ENCODE results near the gene EGF. TPM values are rescaled to one million over a fixed set of nuclear protein-coding genes. Genes with fewer than 3 reads are reported as not detected.
"Not testable (repeated sequence)": the region's sequence is repeated elsewhere in the genome, so short reads cannot be mapped to it uniquely, and the experiment has no call there.

EGF gene
- total RNA-seq, 2 donors from 2014 or later = 8.3 to 12.4 TPM

DNA sequence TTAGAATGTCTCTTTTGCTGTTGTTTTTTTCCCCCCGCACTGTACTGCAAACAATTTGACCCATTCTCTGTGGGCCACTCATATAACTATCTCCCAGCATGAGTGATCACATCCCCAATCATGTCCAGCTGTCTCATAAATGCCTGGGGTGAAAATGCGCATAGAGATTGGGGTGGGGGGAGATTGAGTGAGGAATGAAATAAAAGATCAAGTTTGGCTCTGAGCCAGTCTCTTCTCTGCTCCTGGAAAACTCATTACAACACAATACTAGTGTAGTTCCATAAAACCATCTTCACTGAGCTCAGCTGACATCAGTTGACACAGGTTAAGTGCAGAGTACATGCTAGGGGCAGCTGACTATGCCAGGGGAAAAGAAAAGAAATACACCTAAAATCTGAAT is 96.9 kb downstream of the EGF start:
- DNase-seq (no peak), ATAC-seq (no peak)
- intact Hi-C loops (cut with DNase I) = loop anchor here in 1 of 2 donors (10.0 kb wide), 1 partner anchor 1625 kb away; no protein-coding TSS in a partner anchor

DNA sequence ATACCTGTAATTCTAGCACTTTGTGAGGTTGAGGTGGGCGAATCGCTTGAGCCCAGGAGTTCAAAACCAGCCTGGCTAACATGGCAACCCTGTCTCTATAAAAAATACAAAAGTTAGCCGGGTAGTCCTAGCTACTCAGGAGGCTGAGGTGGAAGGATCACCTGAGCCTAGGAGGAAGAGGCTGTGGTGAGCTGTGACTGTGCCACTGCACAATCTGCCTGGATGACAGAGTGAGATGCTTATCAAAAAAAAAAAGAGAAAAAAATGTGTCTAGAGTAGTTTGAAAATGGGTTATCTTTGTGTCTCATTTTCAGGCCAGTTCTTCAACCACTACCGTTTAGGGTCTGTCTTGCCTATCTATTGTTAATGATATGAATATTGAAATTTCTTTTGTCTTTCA is 98.1 kb downstream of the EGF start:
- no peak for DNase-seq
- ATAC-seq = no peak
- intact Hi-C loops (cut with DNase I) = no loop called here

DNA sequence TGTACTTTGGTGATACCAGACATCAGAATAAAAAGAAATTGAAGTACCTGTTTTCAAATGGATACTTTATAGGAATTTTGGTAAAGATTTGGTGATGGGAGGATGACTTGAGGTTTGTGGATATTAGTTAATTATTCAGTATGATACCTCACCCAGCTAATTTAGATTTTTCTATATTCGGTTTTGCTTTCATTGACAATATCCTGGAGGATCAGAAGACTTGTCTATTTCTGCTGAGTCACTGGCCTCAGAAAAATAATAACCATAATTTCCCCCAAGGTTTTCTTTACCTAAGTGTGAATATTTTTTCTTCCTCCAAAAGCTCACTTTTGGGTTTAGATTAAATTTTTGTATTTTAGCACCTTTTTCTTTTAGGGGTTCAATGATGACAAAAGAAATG is 100.2 kb downstream of the EGF start:
- ATAC-seq = no peak
- intact Hi-C loops (cut with DNase I) = no loop called here
- DNase-seq = no peak

DNA sequence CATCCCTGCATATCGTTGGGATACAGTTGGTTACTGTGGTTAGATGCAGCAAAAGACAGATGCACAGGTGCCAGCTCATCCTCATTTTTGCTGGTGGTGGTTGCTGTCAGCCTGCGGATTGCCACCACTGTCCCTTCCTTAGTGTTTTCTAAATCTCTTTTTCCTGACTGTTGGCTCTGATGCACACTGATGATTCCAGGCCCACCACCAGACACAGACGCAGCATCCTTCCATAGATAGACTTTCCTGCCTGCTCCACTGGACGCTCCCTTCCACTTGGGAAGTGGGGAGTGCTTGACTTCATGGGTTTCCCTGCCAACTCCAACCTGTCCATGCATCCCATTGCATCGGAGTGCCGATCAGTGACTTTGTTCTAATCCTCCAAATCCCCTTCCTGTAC is 101.5 kb downstream of the EGF start:
- intact Hi-C loops (cut with DNase I) = no loop called here
- ATAC-seq = no peak
- no peak for DNase-seq

DNA sequence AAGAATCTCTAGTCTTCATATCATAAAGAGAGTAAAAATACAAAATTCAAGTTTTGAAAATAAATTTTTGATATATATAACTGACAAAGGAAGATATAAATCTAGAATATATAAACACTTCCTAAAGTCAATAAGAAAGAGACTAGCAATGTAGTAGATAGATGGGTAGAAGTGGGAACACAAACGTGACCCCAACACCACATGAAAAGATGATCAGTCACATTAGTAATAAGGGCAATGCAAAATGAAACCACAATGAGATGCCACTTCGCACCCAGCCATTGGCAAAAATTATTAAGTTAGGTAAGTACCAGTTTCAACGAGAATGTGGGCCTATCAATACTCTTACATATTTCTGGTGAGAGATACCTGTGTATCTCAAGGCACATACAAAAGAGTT is 106.5 kb downstream of the EGF start:
- DNase-seq (no peak), ATAC-seq (no peak)
- intact Hi-C loops (cut with DNase I) = no loop called here

DNA sequence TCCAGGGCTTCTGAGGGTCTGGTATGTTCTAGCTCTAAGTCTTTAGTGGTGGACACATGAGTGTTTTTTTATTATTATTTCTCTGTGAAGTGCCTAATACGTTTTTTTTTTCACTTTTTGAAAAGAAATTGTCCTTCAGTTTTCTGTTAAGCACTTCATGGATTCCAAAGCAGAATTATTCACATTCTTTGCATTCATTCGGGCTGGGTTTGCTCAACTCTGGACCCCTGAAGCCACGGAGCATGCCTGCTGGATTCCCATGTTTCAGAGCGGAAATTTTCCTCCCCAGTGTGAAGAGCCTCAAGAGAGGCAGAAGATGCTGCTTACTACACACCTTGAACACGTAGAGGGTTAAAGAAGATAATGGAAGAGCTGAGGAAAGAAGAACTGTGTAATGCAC is 107.5 kb downstream of the EGF start:
- ATAC-seq (no peak), DNase-seq (no peak)
- intact Hi-C loops (cut with DNase I) = no loop called here

DNA sequence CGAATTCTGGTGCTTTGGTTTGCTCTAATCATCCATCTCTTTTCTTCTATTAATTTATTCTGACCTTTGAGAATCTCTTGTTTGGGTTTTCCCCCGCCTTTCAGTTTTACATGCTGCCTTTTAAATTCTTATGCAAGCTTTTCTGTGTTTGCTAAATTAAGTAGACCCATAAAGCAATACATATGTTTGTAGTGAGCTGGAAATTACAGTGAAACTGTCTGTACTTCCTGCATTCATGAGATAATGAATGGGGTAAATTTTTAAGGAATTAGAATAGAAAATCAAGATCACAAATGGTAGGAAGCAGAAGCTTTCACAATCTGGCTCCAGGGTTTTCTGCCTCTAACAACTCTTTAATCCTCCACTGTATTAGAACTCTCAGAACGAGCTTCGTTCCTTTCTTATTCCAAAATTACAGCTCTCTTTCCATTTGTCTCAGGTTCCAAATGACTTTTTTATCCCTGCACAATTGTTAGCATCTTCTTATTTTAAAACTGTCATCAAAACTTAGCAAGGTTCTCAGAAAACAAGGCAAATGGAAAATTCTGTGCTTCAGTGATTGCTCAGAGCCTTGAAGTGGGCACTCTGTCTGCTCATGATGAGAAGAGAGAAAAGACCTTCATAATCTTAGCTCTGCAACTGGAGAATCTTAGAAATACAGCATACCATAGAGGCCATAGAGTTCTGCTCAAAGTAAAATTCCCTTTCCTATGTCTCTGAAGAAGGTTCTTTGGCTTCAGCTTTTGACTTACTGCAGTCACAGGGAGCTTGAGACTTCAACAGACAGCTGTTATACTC is 108.2 kb downstream of the EGF start:
- ATAC-seq (no peak), DNase-seq (no peak)
- intact Hi-C loops (cut with DNase I) = no loop called here

DNA sequence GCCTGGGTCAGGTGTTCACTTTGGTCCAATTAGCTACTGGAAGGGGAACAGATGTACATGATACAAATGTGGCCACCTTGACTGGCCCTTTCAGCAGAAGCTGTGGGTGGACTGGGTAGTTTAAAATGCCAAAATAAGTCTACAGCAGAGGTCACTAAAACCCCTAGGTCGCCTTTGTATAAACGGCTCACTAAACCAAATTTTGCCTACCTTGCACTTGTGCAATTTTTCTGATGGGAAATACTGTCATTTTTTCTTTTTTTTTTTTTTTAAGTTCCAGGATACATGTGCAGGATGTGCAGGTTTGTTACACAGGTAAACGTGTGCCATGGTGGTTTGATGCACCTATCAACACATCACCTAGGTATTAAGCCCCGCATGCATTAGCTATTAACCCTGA is 109.8 kb downstream of the EGF start:
- intact Hi-C loops (cut with DNase I) = no loop called here
- ATAC-seq = no peak
- no peak for DNase-seq

DNA sequence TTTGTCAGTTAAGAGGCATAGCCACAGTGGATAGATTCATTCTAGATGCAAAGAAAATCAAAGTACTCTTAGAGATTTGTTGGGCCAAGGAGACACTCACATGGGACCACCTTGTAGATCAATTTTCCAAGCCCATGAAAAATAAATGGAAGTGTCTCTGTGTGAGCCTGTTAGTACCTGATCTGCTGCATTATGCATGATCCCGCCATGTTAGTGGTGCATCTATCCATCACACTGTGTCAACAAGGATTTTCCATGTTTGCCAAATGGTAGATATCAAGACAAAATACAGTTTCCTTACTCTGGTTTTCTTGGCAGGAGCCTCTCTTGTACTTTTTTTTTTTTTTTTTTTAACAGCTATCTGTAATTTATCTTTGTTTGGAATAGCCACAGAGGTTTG is 112.4 kb downstream of the EGF start:
- ATAC-seq (no peak), DNase-seq (no peak)
- intact Hi-C loops (cut with DNase I) = no loop called here

DNA sequence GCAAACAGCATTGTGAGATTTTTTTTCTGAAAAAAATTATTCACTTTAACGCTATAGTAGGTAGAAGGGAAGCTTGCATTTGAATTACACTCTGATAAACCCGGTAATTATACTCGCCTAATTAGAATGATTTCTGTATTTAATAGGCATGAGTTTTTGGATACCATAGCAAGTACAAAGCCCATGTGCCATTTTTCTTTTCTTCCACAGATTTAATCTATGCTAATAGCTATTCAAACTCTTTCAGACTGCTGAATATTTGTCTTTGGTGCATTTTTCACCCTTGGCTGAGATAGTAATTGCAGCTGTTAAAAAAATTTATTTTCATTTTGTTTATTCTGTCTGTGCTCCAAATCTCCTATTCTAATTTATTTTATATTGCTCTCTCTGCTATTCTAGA is 113.0 kb downstream of the EGF start:
- intact Hi-C loops (cut with DNase I) = no loop called here
- ATAC-seq = no peak

DNA sequence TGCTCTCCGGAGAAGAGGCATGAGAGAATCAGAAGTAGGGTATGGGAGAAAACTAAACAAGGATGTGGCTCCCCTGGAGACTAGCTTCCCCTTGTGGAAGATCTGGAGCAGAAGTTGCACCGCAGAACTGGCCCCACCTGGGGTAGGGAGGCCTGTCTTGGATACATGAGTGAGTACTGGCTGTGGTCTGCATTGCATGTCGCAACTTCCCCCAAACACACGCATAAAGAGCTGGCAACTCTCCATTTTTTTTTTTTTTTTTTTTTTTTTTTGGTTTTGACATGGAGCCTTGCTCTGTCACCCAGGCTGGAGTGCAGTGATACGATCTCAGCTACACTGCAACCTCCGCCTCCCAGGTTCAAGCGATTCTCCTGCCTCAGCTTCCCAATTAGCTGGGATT is 119.9 kb downstream of the EGF start:
- intact Hi-C loops (cut with DNase I) = no loop called here
- DNase-seq (peak; percentile 27), ATAC-seq (no peak)

More for the DNA sequence above, 113.0 kb downstream of the EGF start:
- no peak for DNase-seq

DNA sequence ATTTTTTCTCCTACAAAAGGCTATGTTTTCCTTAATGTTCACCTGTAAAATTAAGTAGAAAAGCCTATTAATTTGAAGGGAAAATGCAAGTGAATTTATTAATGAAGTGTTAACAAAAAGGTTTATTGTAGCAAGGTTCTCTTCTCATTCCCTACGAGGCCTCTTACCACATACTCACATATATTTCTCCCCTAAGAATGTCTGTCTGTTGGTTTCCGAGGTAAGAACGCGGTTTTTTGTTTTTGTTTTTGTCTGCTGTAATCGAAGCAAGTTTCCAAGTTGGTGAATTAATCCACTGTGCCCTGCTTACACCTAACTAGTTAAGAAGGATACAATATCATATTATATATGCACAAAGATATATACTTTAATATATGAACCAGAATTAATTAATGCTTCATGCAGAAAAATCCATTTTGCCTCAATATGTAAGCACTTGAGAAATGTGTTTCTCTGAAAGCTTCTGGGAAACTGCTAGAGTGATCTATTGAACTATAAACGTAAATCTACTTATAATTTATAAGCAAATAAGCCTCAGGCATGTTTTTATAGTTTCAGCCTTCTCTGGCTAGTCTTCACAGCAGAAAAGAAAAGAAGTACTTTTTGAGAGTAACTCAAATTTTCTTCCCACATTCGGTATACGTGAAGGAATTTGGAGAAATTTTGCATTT is 120.8 kb downstream of the EGF start:
- ATAC-seq (no peak), DNase-seq (no peak)
- intact Hi-C loops (cut with DNase I) = no loop called here

DNA sequence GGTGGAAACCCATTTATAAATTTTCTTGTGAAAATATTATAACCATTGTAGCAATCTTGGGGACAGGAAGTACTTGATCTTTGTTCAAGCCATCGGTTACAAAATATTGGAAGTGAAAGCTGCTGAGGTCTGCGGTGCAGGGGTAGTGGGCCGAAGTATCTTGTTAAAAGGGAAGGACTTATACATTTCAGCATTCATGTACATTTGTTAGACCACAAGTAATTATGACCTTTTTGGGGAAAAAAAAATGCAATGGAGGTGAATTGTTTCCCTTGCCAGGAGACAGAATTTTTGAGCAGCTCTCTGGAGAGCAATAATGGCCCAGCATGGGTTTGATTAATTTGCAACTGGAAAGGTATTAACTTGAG is 121.3 kb downstream of the EGF start:
- DNase-seq (no peak), ATAC-seq (no peak)
- intact Hi-C loops (cut with DNase I) = no loop called here

DNA sequence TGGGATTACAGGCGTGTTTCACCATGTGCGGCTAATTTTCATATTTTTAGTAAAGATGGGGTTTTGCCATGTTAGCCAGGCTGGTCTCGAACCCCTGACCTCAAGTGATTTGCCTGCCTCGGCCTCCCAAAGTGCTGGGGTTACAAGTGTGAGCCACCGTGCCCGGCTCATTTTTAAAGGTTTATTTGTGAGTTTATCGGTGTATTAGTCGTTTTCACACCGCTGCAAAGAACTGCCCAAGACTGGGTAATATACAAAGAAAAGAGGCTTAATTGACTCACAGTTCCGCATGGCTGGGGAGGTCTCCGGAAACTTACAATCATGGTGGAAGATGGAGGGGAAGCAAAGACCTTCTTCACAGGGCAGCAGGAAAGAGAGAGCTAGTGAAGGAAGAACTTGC is 126.5 kb downstream of the EGF start:
- intact Hi-C loops (cut with DNase I); DNase-seq; ATAC-seq: not testable (repeated sequence)

DNA sequence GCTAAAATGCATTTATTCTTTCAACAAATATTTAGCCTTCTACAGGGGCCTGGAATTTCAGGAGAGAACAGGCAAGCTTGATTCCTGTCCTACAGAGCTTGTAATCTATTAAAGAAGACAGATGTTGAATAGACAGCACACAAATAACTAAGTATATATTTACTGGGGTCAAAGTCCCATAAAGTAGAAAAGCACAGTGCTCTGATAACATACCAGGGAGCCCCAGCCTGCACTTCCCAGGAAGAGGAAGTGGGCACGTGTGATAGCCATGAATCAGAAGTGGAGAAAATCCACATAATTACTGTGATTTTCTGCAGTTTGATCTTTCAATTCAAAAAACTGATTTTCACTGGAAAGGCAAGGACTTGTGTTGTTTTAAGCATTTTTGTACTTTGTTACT is 129.1 kb downstream of the EGF start:
- DNase-seq (no peak), ATAC-seq (no peak)
- intact Hi-C loops (cut with DNase I) = no loop called here

DNA sequence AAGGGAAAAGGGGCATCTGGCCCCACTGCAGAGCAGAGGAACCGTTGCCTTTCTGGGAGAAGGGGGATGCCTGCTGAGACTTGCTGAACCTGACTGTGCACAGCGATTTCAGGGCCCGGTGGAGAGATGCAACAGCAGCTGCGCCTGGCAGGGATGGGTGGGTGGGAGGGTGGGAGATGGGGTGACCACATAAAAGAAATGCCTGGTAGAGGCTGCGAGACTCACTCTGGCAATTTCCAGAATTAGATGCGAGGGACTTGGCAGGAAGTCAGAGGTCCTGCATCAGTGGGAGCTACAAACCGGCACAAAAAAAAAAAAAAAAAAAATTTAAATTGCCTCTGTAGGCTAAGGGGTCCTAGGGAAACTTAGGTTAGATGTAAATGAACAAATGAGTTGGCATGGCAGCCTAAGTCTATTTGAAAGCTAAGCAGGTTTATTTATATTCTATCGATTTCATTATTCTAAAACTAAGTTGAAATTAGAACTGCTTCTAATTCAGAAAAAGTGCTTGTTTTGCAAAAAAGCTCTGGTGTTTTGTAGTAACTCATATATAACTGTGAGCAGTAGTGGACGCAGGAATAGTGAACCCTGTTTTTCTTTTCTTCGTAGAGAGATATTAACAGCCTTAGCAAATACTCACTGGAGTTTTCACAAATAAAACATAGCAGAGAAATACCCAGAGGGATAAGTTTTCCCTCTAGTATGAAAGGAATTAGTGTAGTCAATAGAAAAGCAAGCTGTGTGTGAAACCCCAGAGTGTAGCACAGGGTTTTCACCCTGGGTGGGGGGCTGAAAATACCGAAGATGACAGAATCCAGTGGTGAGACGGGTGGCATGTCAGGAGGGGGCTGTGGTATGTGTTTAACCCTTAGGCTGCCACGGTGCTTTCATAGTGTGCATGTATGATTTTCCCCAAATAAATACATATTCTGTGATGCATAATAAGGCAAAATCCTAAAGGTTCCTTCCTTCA is 130.1 kb downstream of the EGF start:
- no peak for ATAC-seq
- no peak for DNase-seq
- intact Hi-C loops (cut with DNase I) = no loop called here

DNA sequence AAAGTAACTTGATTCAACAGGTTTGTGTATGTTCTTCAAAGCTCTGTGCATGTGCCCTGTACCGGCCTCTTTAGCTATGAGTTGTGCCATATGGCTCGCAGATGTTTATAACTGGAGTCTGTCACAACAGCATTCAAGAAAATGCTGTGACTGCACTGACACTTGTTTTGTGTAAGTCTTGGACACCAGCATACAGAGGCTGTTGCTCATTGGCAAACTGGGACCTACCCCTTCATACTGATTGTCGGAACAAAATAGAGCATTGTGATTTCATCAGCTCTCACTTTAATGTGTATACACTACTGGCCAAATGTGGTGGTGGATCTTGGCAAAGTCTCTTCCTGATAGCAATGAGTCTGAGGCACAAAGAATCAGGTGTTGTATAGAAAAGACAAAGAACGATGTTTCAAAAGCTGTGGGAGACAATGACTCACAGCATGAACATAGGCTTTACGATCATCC is 133.9 kb downstream of the EGF start:
- intact Hi-C loops (cut with DNase I) = no loop called here
- no peak for DNase-seq
- no peak for ATAC-seq

DNA sequence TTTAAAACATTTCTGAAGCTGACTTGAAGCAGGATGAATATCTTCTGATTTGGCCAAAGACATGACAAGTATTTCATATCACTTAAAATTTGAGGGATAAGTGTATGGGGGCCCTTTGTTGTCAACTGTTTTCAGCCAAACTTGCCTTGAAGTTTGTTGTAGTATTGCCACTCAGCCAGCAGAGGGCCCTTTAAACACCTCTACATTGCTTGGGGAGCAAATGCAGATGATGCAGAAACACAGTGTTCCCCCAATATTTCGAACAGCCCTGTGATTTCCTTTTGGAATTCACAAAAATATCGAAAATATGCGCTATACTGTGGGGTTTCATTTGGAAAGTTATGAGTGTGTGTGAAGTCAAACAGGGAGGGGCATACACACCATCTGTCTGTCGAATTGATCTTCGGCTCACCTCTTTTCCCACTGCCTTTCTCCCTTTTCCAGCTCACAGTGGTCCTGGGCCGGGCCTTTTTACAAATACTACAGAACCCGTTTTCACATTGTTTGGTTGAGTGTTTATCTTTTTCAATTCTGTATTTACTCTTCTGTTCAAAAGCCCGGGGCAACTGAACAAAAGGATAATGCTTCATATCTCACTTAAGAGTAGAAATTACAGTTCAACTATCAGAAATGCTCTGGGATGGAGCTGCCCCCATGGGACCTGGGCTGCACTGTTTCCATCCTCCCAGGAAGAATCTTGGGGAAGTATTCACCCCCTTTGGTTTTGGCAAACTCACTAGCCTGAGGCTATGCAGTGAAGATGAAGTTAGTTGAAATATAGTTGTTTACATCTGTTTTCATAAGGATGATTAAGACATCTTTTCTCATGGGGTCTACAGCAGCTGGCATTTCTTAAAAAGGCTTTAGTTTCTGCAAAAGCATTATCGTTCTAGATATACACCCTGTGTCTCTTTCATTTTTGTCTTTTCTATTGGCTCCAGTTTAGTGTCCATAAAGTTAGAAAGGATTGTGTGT is 137.6 kb downstream of the EGF start:
- DNase-seq = no peak
- intact Hi-C loops (cut with DNase I) = loop anchor here (2.0 to 5.0 kb wide), 4 partner anchors 147 to 462 kb away; partner anchors contain the start of gene ELOVL6 (in 1 of the 2)
- ATAC-seq = peak in 1 of 2 donors; percentile 34

Data from left cardiac atrium (tissue), 4 donors.